GM19397 (cell line): Measurements from ENCODE around the gene PDE10A.
A peak's percentile ranks its signal among the peaks of the same experiment; 100 is the strongest.
"Not testable (repeated sequence)": the region's sequence is repeated elsewhere in the genome, so short reads cannot be mapped to it uniquely, and the experiment has no call there.

Source experiments
- ATAC-seq: cut with Tn5 transposase; IDR thresholded peaks from one replicate; pipeline ENCODE4 v1.9.1; 2021; ENCODE audit warnings: mild to moderate bottlenecking, moderate library complexity; ENCODE audit not compliant: unreplicated experiment

The PDE10A gene

DNA sequence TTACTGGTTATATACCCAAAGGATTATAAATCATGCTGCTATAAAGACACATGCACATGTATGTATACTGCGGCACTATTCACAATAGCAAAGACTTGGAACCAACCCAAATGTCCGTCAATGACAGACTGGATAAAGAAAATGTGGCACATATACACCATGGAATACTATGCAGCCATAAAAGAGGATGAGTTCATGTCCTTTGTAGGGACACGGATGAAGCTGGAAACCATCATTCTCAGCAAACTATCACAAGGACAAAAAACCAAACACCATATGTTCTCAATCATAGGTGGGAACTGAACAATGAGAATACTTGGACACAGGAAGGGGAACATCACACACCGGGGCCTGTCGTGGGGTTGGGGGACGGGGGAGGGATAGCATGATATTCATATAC lies 104.9 kb downstream of the PDE10A start:
- not testable (repeated sequence) for ATAC-seq

DNA sequence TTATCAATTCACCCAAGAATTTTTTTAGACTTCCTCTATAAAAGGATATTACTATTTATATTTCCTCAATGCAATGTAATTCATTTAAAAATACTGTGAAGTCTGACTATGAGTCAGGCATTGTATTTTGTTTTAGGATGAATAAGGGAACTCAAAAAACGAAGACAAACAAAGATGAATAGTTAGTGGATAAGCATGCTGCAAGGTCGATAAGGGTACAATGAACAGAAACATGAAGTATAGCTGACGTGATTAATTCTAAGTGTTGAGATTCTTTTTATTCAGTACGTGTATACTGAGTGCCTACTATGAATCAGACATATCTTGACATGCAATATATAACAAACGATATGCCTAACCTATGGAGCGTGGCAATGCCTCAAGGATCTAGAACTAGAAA lies 105.4 kb downstream of the PDE10A start:
- ATAC-seq, result no peak

DNA sequence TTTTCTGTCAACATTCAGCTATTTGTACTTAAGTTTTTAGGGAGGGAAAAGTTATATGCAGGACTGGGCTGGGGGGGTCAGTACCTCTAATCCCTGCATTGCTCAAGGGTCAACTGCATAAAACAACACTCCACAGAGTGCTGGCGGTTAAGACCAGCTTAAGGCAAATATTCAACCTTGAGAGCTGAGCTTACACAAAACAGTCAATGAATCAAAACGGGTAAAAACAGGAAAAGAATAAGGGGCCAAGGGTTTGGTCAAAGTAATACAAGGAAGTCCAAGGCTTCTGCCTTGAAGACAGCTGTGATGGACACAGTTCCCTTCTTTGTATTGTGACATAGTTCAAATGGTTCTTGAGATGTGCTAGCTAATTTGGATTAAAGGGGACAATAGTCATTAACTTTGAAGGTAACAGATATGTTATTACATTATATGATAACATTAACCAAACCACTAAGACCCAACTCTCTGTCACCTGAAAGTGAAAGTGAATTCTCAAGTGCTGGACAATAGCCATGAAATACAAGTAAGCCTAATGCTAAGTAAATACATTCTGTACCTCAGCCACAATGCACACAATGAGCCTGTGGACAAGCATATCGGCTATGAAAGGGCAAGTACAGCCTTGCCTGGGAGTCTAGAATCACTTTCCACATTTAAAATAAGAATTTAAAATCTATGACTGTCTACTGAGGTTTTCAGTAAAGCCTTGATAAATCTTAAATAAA lies 106.8 kb downstream of the PDE10A start:
- ATAC-seq, result no peak

DNA sequence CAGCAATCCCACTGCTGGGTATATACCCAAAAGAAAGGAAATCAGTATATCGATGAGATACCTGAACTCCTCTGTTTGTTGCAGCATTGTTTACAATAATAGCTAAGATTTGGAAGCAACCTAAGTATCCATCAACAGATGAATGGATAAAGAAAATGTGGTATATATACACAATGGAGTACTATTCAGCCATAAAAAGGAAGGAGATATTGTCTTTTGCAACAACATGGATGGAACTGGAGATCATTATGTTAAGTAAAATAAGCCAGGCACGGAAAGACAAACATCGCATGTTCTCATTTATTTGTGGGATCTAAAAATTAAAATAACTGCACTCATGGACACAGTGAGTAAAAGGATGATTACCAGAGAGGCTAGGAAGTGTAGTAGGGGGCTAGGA lies 108.4 kb downstream of the PDE10A start:
- not testable (repeated sequence) for ATAC-seq

DNA sequence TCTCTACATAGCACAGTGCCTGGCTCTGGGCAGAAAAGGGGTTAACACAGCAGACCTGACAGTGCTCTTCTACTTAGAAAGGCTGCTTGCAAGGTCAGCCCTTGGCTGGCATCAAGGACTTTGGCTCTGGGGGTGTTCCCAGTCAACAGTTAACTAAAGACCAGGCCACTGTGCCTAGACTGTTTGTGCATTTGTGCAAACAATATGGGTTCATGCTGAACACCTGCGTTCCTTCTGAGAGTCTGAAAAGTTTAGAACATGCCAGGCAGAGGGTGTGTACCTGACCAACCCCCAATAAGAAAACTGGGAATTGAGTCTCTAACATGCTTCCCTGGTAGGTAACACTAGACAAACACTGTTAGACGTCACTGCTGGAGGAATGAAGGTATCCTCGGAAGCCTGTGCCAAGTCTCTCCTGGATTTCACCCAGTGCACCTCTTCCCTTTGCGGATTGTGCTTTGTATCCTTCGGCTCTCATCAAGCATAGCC lies 110.7 kb downstream of the PDE10A start:
- ATAC-seq, result no peak

DNA sequence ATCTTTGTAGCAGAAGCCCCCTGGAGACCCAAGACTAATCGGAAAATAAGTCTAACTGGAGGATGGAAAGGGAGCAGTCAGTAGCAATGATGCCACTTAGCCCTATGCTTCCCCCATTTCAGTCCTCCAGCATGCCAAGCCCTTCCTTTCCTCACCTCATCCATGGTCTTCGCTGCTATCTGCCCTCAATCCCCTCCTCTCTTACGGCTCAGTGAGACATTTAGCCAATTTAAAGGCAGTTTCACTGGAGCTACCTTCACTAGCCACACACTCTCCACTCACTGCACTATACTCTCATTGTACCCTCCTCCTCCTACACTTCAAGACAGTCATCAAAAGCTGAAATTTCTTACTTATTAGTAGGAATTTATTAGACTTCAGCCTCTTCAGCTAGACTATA lies 111.2 kb downstream of the PDE10A start:
- ATAC-seq, result no peak

DNA sequence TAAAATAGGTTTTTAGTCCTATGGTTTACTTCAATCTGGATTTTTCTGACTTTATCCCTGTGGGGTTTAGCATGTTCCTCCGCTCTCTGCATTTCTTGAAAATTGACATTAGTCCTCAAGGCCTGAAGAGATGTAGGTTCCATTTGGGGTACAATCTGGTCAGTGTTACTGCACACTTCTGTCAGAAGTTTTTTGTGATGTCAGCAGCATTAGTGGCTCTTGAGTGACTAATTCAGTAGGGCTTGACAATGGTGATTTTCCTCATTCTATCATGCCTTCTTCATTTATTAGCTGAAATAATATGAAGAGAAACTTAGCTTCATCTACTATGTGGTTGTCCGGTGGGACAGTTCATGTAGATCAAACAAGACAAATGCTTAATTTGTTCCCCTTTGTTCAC lies 114.6 kb downstream of the PDE10A start:
- no peak for ATAC-seq

DNA sequence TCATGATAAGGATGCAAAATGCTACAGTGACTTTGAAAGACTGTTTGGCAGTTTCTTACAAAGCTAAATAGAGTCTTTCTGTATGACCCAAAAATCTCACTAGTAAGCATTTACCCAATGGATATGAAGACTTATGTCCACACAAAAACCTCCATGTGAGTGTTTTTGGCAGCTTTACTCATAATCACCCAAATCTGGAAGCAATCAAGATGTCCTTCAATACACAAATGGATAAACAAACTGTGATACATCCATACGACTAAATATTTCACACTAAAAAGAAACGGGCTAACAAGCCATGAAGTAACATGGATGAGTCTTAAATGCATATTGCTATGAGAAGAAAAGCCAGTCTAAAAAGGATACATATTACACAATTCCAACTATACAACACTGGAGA lies 117.2 kb downstream of the PDE10A start:
- ATAC-seq, result no peak

DNA sequence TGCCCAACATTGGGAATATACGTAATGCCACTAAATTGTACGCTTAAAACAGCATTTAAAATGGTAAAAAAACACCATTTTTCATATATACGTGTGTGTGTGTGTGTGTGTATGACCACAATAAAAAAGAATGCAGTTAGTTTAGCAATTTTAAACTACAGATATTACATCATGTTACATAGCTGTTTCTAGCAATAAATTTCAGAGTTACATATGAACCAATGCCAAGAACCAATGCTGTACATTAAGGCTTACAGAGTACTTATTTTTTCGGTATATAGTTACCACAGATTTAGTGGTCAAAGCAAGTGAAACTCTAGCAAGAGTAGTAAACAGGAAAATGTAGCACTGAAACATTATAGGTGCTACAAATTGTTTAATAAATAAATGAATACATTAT lies 119.3 kb downstream of the PDE10A start:
- no peak for ATAC-seq

DNA sequence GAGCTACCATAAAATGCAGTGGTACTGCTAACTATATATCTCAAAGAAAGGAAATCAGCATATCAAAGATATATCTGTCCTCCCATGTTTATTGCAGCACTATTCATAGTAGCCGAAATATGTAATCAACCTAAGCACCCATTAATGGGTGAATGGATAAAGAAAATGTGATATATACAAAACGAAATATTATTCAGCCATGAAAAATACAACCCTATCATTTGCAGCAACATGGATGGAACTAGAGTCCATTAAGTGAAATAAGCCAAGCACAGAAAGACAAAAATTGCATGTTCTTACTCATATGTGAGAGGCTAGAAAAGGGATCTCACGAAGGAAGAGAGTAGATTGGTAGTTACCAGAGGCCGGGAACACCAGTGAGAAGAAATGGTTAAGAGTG lies 126.1 kb downstream of the PDE10A start:
- ATAC-seq, result no peak

DNA sequence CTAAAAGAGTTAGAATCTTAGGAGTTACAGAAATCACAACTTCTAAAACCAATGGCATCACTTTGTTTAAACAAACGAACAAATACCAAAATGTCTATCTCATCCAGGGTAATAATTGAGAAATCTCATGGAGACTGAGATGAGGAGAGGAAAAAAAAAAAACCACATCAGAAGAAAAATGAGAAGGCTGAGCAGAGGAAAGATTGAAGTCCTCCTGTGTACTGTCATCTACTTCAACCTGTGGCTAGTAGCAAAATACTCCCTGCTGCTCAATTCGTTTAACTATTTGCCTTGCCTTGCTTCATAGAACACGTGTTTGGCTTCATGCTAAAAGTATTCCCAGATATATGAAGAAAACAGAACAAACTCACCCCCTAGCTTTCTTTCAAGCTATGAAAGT lies 143.7 kb downstream of the PDE10A start:
- ATAC-seq, result no peak

DNA sequence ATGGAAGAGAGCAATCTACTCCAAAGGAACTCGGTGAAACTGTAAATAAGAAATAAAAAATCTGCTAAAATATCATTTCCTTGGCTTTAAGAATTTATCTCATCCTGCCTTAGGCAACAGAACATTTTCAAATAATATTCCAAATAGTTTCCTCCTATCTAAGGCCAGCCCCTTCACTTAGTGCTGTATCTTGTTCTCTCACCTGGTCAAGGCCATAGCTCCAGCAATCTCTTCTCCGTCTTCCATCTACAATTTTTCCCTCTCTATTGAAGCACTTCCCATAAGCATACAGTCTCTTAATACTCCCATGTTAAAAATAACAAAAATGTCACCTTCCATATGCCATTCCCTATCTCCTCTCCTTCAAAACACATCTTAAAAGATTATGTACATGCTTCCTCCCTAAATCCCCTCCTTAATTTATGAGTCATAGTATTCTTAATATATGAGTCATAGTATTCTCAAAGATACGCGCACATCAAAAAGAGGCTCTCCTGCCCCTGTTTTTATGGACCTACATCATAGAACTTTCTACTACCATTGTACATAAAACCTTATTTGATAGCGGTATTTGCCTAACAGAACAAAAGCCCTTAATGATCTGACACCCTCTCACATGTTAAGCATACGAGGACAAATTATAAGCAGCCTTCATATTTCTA lies 146.9 kb downstream of the PDE10A start:
- ATAC-seq, result no peak

DNA sequence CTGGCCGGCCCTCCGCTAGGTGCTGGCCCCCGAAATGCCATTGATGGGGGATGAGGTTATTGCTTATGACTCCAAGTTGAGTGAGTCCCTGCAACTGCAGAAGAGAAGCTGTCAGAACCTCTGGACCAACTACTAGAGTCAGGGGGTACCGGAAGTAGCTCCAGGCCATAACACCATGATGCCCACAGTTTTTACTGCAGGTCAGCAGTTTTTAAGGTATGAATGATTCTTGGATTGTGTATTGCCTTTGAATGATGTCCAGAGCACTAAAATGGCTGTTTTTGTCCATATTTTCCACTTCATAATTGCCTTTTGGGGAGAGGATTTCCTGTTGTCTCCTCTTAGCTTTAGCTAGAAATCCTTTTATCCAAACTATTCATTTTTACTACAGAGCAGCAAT lies 148.4 kb downstream of the PDE10A start:
- ATAC-seq, result no peak

DNA sequence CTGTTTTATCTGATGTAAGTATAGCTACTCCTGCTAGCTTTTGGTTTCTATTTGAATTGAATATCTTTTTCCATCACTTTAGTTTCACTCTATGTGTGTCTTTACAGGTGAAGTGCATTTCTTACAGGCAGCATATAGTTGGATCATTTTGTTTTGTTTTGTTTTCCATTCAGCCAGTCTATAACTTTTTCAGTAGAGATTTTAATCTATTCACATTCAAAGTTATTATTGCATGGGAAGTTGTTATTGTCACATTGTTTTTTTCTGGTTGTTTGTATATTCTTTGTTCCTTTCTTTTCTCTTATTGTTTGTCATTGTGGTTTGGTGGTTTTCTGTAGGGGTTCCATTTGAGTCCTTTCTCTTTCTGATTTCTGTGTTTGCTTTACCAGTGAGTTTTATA lies 151.2 kb downstream of the PDE10A start:
- peak; percentile 79 for ATAC-seq

DNA sequence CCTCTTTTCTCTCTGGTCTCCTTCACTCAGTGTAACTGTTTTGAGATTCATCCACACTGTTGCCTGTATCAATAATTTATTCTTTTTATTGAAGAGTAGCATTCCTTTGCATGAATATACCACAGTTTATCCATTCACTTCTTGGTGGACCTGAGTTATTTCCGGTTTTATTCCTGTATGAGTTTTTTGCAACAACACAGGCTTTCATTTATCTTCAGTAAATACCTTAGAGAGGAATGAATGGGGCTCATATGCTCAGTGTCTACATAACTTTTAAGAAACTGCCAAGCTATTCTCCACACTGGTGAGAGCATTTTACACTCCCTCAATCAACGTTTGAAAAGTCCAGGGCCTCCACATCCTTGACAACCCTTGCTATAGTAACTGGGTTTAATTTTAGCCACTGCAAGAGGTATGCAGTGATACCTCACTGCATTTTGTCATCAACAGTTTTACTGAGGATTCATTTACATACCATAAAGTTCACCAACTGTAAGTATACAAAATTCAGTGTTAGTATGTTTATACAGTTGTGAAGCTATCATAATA lies 154.6 kb downstream of the PDE10A start:
- no peak for ATAC-seq

DNA sequence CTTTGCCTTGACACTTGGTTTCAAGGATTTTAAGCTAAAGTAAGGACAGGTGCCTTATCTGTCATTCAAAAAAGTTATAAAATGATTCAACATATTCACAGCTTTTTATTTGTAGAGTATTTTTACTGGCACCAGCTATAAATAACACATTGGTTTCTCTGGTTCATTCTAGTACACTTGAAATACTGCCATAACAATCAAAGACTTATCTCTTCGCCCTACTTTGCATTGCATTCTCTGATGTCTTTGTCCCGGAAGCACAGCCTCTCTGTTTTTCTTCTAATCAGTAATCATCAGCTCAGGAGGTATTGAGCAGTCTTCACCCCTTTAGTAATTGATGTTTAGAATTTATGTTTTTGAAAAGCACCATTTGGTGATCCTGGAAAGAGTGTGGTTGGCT lies 156.4 kb downstream of the PDE10A start:
- no peak for ATAC-seq

DNA sequence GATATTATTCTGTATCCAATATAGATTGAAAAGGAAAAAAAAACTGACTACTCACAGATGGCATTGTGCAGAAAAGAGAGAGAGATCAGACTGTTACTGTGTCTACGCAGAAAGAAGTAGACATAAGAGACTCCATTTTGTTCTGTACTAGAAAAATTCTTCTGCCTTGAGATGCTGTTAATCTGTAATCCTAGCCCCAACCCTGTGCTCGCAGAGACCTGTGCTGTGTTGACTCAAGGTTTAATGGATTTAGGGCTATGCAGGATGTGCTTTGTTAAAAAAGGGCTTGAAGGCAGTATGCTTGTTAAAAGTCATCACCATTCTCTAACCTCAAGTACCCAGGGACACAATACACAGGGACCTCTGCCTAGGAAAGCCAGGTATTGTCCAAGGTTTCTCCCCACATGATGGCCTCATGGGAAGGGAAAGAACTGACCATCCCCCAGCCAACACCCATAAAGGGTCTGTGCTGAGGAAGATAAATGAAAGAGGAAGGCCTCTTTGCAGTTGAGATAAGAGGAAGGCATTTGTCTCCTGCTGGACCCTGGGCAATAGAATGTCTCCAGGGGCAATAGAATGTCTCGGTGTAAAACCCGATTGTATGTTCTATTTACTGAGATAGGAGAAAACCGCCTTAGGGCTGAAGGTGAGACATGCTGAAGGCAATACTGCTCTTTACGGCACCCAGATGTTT lies 162.7 kb downstream of the PDE10A start:
- not testable (repeated sequence) for ATAC-seq

DNA sequence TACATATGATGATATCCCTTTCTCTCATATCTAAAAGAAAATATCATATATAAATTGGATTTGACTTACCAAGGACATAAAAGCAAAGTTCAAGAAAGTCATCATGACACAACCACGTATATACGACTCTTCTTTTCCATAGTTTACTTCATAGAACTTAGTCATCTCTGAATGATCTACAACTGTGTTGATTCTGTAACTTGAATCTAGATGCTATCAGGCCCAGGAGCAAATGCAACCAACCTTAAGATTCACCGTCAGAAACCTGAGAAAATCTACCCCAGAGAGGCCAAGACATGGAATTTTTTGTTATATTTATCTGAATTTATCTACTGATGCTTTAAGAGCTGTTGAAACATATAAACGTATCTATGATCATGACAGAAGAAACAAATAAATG lies 165.6 kb downstream of the PDE10A start:
- ATAC-seq, result no peak

DNA sequence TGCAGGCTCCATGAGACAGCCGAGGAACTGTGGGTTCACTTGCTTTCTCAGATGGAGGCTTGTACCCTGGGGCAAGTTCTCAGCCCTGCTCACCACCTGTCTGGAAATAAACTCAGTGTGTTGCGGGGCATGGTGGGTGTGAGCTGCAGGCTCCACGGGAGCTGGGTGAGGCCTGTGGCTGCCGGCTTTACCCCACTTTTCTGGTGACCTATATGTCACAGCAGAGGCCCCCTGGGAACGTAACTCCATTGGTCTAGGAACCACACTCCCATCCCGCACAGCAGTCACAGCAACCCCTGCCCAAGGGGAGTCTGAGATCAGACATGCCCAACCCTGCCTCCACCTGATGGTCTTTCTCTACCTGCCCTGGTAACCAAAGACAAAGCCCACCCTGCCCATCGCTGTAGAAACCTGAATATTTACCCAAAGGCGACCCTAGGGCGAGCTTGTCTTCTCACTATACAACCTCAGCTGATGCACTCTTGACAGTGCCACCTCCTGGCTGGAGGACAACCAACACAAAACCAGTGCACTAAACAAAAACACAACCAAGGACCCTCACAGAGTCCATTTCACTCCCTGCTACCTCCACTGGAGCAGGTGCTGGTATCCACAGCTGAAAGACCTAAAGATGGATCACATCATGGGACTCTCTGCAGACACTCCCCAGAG lies 174.3 kb downstream of the PDE10A start:
- ATAC-seq, result no peak

DNA sequence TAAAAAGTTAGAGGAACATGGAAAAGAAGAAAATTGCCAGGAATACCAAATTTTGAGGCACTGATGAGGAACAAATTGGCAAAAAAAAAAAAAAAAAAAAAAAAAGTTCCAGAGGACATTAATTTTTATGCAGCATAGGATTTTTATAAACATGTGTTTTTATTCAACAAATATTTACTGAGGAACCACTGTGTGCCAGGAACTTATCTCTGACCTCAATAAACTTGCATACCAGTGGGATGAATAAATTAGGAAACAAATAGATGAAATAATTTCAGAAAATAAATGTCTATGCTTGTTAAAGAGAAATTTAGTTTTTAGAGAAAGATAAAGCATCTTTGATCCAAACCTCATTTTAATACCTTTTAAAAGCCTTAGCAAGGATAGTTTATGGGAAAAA lies 175.1 kb downstream of the PDE10A start:
- ATAC-seq, result no peak

DNA sequence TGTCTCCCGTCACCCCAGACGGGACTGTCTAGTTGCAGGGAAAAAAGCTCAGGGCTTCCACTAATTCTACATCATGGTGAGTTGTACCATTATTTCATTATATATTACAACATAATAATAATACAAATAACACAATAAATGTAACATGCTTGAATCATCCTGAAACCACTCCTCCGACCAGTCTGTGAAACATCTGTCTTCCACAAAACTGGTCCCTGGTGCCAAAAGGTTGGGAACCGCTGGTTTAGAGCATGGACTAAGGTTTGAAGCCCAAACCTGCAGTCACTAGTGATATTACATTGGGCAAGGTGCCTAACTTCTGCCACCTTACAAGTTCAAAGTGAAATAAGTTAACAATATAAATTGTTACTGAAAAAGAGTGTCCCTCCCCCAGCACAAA lies 175.7 kb downstream of the PDE10A start:
- ATAC-seq, result no peak
